Suppressor macrophage treated with lipopolysaccharide for 4 hours (primary cell): ENCODE measurements around the gene GPANK1.
"Not testable (repeated sequence)": the region's sequence is repeated elsewhere in the genome, so short reads cannot be mapped to it uniquely, and the experiment has no call there.

Experiments used
- DNase-seq: peaks from one replicate; pipeline ENCODE4 v3.0.0-alpha.2; 2020

GPANK1 gene

GRCh38 chr6:31664790-31665500 lies at the start of gene GPANK1:
Gene GPANK1 (minus strand): TSS chr6:31664997. CDS start chr6:31664478, 519 bp downstream.
- DNase-seq: peak; percentile 96

DNA sequence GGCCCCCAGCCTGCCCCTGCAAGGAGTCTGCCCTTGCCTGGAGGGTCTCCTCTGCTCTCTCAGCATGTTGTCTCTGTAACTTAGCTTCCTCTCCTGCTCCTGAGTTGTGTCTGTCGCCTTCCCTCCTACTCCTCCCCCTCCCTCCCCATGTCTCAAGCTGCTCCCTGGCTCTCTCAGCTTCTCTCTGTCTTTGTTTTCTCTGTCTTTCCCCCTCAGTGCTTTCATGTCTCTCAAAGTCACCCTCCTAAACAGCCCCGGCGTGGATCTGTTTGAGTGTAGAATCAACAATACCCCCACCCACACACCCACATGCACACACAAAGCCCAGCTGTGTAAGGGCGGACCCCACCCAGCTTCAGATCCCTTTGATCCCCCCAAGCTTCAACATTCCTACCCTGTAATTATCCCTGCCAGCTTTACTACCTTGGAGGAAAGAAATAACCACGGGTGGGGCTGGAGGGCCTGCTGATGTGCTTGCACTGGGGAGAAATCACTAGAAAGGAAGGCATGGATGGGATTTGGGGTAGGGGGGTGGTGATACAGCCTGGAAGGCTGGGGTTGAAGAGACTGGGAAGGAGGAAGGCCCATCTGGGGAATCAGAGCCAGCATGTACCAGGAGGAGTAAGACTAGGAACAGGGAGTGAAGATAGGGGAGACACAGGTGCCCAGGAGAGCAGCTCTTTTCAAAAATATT lies 49.3 kb upstream of the GPANK1 start:
- no peak for DNase-seq

DNA sequence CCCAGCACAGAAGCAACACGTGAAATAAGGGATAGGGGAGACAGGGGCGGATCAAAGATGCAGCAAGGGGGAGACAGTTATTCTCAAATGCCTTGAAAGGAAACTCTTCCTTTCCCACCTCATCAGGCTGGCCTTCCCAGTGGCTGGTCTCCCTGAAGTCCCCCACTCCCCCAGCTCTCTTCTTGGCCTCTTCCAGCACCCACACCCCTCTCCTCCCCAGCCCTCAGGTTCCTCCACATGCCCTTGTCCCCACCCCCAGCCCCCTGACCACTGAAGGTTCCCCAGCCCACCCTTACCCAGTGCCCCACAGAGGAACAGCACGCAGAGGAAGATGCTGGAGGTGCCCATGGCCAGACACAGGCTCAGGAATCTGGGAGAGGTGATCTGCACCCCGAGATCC lies 48.7 kb upstream of the GPANK1 start:
- no peak for DNase-seq

GRCh38 chr6:31712296-31712695 lies 47.5 kb upstream of the GPANK1 start:
- no peak for DNase-seq

- DNase-seq: peak; percentile 31
Measured at GRCh38 chr6:31711233-31711632, 46.4 kb upstream of the GPANK1 start.

DNA sequence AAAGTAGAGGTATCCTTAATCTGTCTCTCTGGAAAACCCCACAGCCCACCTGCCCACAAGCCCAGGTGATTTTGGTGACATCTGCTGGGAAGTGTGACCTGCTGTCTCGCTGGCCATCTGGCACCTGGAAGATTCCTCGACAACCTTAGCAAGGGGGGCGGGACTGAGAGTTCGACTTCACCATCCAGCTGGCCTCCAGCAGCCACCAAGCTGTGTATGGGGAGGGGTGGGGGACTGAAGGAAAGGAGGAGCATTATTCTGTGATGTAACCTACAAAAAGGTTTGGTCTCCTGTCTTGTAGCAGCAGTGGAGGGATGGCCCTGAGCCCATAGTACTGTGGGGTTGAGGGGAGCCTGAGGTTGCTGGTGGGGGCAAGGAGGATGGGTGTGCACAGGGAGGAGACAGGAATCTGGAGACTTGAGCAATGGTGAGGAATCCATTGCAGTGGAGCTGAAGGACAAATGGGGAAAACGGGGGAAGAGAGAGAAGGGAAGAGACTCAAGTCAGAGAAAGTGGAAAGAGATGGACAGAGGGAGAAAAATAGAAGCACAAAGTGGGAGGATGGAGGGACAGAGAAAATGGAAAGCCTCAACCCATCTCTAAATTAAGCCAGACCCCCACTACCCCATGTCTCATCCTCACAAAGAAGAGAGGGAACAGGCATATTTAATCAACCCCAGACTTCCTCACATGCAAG lies 45.9 kb upstream of the GPANK1 start:
- DNase-seq: no peak

DNA sequence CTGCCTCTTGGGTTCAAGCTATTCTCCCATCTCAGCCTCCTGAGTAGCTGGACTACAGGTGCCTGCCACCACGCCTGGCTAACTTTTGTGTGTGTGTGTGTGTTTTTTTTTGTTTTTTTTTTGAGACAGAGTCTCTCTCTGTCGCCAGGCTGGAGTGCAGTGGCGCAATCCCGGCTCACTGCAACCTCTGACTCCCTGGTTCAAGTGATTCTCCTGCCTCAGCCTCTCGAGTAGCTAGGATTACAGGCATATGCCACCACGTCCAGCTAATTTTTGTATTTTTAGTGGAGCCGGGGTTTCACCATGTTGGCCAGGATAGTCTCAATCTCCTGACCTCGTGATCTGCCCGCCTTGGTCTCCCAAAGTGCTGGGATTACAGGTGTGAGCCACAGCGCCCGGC lies 44.4 kb upstream of the GPANK1 start:
- DNase-seq: not testable (repeated sequence)

GRCh38 chr6:31708224-31708623 lies 43.4 kb upstream of the GPANK1 start:
- DNase-seq: no peak

DNA sequence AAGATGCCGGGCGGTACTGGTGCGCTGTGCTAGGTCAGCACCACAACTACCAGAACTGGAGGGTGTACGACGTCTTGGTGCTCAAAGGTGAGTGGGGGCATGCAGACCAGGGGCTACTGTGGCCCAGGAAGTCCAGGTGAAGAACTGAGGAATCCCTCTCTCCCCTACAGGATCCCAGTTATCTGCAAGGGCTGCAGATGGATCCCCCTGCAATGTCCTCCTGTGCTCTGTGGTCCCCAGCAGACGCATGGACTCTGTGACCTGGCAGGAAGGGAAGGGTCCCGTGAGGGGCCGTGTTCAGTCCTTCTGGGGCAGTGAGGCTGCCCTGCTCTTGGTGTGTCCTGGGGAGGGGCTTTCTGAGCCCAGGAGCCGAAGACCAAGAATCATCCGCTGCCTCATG lies 42.9 kb upstream of the GPANK1 start:
- DNase-seq: no peak

DNA sequence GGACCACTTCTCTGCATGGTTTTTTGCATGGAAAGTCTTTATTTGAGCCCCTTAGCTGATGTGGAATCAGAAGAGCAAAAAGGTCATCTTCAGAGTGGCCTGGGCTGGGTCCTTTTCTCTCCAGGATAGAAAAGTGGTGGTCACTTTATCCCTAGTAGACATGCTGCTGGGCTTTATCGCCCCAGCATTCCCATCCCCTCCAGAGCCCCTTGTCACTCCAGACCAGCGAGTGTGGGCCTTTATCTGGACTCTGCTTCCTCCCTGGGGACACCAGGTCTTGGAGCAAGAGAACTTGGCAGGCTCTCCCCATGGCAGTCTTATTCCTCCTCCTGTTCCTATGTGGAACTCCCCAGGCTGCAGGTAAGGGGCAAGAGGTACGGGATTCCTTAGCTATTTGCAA lies 41.8 kb upstream of the GPANK1 start, which contains the start of gene LY6G6F:
TSS of gene LY6G6F (plus strand) at position 268 of the 400 bp plus-strand sequence. CDS start at position 309, 41 bp downstream.
- no peak for DNase-seq

DNA sequence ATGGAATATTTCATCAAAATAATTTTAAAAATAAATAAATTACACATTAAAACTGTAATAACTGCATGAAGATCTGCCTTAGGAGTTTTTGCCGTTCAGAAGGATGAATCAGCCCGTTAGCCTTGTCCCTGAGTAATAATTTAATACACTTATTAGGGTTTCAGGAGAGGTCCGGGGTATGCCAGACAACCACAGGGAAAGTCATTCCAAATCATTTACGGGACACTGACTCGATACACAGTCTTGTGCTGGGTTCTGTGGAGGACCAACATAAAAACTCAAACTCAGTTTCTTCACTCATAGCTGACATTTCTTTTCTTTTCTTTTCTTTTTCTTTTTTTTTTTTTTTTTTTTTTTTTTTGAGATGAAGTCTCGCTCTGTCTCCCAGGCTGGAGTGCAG lies 41.1 kb upstream of the GPANK1 start:
- no peak for DNase-seq

- DNase-seq: peak; percentile 99
Measured at GRCh38 chr6:31702819-31703716, 38.3 kb upstream of the GPANK1 start, which contains the start of gene ABHD16A. Gene ABHD16A (minus strand): TSS chr6:31703324. CDS start chr6:31703281, 43 bp downstream.

DNA sequence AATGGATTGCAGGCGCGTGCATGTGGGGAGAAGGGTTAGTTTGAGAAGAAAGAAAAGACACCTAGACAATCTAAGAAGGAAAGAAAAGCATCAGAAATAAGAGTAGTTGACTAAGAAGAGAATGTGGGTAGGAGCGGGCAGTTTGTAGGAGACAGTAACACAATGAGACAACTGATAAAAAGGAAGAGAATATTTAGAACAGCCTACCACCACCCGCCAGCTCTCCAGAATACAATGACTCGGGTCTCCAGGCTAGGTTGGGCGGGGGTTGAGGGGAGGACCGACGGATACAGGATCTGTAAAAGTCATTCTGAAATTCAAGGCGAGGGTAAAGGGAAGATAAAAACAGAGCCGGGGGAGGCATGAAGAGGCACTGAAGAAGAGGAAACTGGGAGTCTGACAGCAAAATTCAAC lies 37.6 kb upstream of the GPANK1 start:
- peak; percentile 47 for DNase-seq

- peak; percentile 55 for DNase-seq
Measured at GRCh38 chr6:31701666-31702404, 37.0 kb upstream of the GPANK1 start.

- no peak for DNase-seq
Measured at GRCh38 chr6:31700740-31701401, 36.1 kb upstream of the GPANK1 start.

DNA sequence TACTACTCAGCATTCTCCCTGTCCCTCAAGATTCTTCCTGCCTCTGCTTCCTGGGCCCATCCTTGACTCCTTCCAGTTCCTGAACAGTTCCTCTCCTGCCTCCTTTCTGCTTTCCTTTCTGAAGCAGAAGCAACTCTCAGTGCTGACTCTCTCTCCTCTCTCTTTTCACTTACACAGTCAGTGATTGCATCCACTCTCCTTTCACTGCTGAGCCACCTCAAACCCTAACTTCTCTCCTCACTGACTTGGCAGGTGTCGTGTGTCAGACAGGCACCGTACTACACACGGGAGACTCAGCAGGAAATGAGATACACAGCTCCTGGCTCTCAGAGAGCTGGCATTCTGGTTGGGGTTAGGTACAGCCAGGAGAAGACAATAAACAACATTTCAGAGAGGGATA lies 32.8 kb upstream of the GPANK1 start:
- no peak for DNase-seq

- no peak for DNase-seq
Measured at GRCh38 chr6:31693535-31693934, 28.7 kb upstream of the GPANK1 start.

- no peak for DNase-seq
Measured at GRCh38 chr6:31692886-31693285, 28.1 kb upstream of the GPANK1 start.

DNA sequence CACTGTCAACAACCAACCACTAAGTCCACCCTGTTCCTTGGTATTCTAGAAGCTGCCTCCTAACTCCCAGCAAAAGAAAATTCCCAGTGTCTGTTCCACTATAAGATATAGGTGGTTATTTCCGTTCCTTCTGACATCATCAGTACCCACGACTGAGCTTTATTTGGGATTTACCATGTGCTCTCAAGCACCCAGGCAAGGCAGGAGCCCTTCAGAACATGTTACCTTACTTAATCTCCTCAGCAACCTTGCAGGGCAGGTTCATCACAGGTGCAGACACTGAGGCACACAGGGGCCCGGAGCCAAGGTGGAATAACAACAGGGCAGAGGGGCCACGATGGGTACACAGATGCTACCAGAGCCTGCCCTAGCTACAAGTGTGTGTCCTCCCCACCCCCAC lies 27.6 kb upstream of the GPANK1 start:
- DNase-seq: no peak

DNA sequence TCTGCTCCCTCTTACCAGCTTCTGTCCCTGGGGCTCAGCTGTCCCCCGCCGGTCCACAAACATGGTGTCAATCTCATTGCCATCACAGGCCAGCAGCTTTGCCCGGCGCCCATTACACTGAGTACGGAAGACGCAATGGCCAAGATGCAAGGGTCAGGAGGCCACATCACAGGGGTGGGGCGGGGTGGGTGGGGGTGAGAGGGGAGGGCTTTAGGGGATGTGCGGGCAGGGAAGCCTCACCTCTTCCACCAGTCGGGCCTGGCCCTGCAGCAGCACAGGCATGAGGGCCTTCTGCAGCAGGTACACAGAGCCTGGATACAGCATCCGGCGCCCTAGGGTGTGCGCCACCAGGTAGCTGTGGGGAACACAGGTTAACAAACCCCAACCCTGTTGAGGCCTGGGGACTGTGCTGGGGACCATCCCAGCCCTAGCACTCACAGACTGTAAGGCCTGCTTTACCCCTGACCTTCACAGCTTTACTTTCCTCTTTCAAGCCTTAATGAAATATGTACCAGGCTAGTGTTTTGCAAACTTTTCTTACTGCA lies 26.8 kb upstream of the GPANK1 start:
- no peak for DNase-seq

DNA sequence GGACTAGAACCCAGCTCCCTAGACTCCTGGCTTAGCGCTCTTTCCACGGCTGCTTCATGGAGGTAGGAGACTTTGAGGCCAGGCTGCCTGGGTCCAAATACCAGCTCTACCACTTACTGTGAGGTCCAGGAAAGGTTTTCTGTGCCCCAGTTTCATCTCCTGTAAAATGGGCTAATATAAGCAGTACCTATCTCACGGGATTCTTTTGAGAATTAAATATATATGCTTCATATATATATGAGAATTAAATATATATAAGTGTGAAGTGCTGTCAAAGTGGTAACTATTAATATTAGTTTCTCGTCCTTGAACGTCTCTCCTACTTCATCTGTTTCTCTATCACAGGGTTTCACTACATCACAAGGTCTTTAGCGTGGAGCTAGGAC lies 26.3 kb upstream of the GPANK1 start:
- no peak for DNase-seq
